GM12892 (cell line): ENCODE data around the gene RND2.

ENCODE experiments used
- DNase-seq: peaks from one replicate; pipeline ENCODE4 v3.0.0; 2011; ENCODE audit not compliant: insufficient read length
- FAIRE-seq: peaks from 2 replicates; lab custom pipeline; 2011; peaks lifted over from hg19 to GRCh38; lab: Jason Lieb, UNC
- POLR2A ChIP-seq: IDR thresholded peaks from 2 replicates; pipeline ENCODE4 v1.6.1; 2011; ENCODE audit warnings: low read depth, low read length, control low read depth
- POLR2AphosphoS5 ChIP-seq: IDR thresholded peaks from 2 replicates; pipeline ENCODE4 v1.6.1; 2011; ENCODE audit warnings: low read depth, low read length, control low read depth
- TAF1 ChIP-seq: IDR thresholded peaks from 2 replicates; pipeline ENCODE4 v1.6.1; 2011; ENCODE audit warnings: low read depth, mild to moderate bottlenecking, control low read depth, low read length, borderline replicate concordance

The RND2 gene

GRCh38 chr17:43070257-43070656, 45.2 kb downstream of the RND2 start:
- FAIRE-seq, result no peak

GRCh38 chr17:43070872-43071271, 45.8 kb downstream of the RND2 start:
- TF ChIP-seq POLR2A (no peak), POLR2AphosphoS5 (no peak)
- no peak for DNase-seq
- FAIRE-seq, result no peak

More at GRCh38 chr17:43070257-43070656, 45.2 kb downstream of the RND2 start:
- TF ChIP-seq TAF1, result no peak
- no peak for TF ChIP-seq POLR2A
- no peak for TF ChIP-seq POLR2AphosphoS5
- DNase-seq, result no peak

DNA sequence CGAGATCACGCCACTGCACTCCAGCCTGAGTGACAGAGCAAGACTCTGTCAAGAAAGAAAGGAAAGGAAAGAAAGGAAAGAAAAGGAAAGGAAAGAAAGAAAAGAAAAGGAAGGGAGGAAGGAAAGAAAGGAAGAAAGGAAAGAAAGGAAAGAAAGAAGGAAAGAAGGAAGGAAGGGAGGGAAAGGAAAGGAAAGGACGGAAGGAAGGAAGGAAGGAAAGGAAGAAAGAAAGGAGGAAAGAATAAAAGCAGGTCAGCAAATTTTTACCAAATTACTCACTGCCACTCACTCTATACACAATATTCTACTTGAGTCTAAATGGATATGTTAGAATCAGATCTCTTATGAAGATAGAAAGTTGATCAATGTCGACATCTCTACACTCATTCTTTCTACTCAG, 49.8 kb downstream of the RND2 start:
- DNase-seq (no peak), FAIRE-seq (no peak)
- TF ChIP-seq POLR2AphosphoS5 (no peak), POLR2A (no peak), TAF1 (no peak)

DNA sequence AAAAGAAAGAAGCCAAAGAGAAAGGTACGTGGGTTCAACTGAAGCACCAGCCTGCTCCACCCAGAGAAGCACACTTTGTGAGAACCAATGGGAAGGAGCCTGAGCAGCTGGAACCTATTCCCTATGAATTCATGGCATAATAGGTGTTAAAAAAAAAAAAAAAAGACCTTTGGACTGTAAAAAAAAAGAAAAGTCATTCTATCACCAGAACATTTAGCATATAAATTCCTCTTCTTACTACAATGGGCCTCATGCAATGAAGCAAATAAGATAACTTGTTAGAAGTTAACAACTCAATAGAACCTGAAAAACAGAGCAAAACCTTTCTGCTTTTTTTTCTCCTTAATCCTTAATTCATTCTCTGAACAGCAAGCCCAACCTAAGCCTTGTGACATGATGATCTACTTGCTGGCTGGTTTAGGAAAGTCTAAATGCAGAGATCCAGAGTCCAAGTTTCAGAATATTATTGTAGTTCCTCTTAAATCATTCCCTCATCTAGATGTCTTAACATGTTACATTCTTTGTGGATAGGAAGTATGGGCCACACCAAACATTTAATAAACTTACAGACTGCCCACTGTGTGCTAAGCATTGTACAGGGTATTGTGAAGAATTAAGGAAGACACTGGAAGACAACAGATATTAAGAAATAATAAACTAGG, 54.7 kb downstream of the RND2 start:
- no peak for FAIRE-seq
- no peak for TF ChIP-seq TAF1
- TF ChIP-seq POLR2AphosphoS5, result no peak
- no peak for TF ChIP-seq POLR2A
- DNase-seq, result no peak
